IPS-15b (cell line): ENCODE data around the gene THSD1.
A peak's percentile ranks its signal among the peaks of the same experiment; 100 is the strongest.
"Not testable (repeated sequence)": the region's sequence is repeated elsewhere in the genome, so short reads cannot be mapped to it uniquely, and the experiment has no call there.

Experiments
- H3K27me3 ChIP-seq: one replicate; pipeline ENCODE4 v1.6.1; 2013; ENCODE audit warnings: low read length; ENCODE audit not compliant: control insufficient read depth, insufficient read depth
- H3K36me3 ChIP-seq: one replicate; pipeline ENCODE4 v1.6.1; 2013; ENCODE audit warnings: low read length; ENCODE audit not compliant: control insufficient read depth, insufficient read depth
- H3K4me1 ChIP-seq: one replicate; pipeline ENCODE4 v1.6.1; 2013; ENCODE audit warnings: mild to moderate bottlenecking, low read length; ENCODE audit not compliant: control insufficient read depth, insufficient read depth
- H3K4me3 ChIP-seq: one replicate; pipeline ENCODE4 v1.5.1; 2013; ENCODE audit warnings: low read depth, low read length
- H3K9ac ChIP-seq: one replicate; pipeline ENCODE4 v1.6.1; 2013; ENCODE audit warnings: low read depth, mild to moderate bottlenecking, low read length
- H3K9me3 ChIP-seq: one replicate; pipeline ENCODE4 v1.6.1; 2013; ENCODE audit warnings: mild to moderate bottlenecking, low read length; ENCODE audit not compliant: control insufficient read depth, insufficient read depth

THSD1 gene

DNA sequence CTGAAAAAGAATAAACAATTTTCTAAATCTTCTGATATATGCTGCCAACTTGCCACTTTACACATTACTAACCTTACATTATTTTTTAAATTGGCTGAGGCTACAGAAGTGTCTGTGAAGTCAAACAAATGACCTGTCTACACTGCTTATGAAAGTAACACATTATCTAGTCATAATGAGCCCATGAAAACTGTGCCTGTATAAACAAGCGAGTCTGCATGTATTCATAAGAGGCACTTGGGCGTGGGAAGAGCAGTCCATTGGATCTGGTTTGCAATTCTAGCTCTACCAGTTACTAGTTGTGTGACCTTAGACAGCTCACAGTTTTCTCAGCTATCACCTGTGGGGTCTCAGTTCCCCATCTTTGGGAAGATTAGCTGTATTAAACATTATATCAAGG, 41.4 kb upstream of the THSD1 start:
- no peak overlapping the region for H3K4me3 ChIP-seq
- H3K36me3 ChIP-seq = no peaks in the 10 kb centered on the region
- no peaks in the 10 kb centered on the region for H3K27me3 ChIP-seq
- H3K9ac ChIP-seq = no peak overlapping the region
- no peaks in the 10 kb centered on the region for H3K4me1 ChIP-seq
- H3K9me3 ChIP-seq = no peaks in the 10 kb centered on the region

DNA sequence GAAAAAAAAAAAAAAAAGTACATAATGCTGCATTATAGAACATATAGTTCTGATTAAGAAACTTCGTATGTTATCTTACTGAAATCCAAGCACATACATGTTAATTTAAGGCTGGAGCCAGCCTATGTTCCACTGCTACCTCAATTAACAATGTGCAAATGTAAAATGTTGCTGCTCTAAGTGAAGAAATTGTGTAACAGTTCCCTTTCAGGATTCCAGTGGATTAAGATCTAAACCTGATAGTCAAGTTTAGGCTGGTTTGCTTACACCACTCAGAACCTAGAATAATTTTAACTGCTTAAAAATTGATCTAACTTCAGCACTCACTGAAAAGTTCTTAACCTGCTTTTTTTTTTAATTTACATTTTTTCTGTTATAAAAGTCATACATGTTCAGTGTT, 40.3 kb upstream of the THSD1 start:
- Histone ChIP-seq H3K36me3 (no peaks in the 10 kb centered on the region), H3K9ac (no peak overlapping the region), H3K27me3 (no peaks in the 10 kb centered on the region)

DNA sequence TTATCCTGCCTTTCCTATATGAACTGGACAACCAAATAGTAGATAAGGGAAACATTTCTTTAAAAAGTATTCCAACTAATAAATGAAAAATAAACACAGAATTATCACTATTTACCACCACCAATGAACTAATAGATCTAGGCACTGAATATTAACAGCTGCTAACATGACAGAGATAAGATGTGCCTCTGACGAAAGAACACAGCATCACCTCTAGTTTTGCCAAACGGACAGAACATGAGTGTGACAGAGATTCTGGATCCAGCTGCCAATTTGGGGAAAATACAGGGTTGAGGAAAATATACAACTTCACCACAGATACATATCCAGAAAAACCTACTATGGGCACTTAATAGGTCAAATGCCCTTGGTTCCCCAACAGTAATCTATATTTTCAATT, 26.5 kb upstream of the THSD1 start:
- no peaks in the 10 kb centered on the region for H3K27me3 ChIP-seq
- no peak overlapping the region for H3K9ac ChIP-seq
- no peaks in the 10 kb centered on the region for H3K9me3 ChIP-seq
- H3K4me3 ChIP-seq = no peak overlapping the region
- no peaks in the 10 kb centered on the region for H3K4me1 ChIP-seq
- H3K36me3 ChIP-seq = no peaks in the 10 kb centered on the region

More for the DNA sequence above, 40.3 kb upstream of the THSD1 start:
- Histone ChIP-seq H3K9me3 (no peaks in the 10 kb centered on the region), H3K4me3 (no peak overlapping the region), H3K4me1 (no peaks in the 10 kb centered on the region)

GRCh38 chr13:52428295-52428694, 22.3 kb upstream of the THSD1 start:
- no peaks in the 10 kb centered on the region for H3K4me1 ChIP-seq
- peaks cover 5% of the 10 kb centered on the region for H3K36me3 ChIP-seq
- H3K9ac ChIP-seq = no peak overlapping the region
- no peaks in the 10 kb centered on the region for H3K9me3 ChIP-seq
- no peak overlapping the region for H3K4me3 ChIP-seq
- H3K27me3 ChIP-seq = no peaks in the 10 kb centered on the region

- Histone ChIP-seq H3K36me3 (peaks cover 5% of the 10 kb centered on the region), H3K9me3 (no peaks in the 10 kb centered on the region), H3K27me3 (no peaks in the 10 kb centered on the region), H3K4me3 (no peak overlapping the region), H3K9ac (no peak overlapping the region), H3K4me1 (no peaks in the 10 kb centered on the region)
These were observed 15.2 kb upstream of the THSD1 start for GRCh38 chr13:52421216-52421615.

GRCh38 chr13:52419080-52419479, 13.1 kb upstream of the THSD1 start:
- no peak overlapping the region for H3K9ac ChIP-seq
- no peak overlapping the region for H3K4me3 ChIP-seq
- H3K9me3 ChIP-seq = no peaks in the 10 kb centered on the region
- no peaks in the 10 kb centered on the region for H3K36me3 ChIP-seq
- H3K27me3 ChIP-seq = no peaks in the 10 kb centered on the region
- H3K4me1 ChIP-seq = no peaks in the 10 kb centered on the region

DNA sequence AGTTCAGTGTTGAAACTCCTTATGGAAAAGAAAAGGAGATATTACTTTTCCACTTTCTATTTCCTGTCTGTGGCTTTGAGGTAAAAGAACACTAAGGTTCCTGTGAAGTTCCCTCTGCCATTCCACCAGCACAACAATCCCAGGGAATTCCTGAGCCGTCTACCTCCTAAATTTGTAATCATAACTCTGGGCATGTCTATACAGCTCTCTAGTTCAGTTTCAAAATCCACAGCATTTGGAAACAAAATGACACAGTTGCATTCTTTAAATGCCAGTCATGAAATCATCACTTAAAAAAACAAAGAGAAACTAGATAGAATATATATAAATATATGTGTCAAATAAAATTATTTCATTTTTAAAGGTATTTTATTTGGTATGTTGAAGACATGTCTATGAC, 9.0 kb upstream of the THSD1 start:
- Histone ChIP-seq H3K4me3 (no peak overlapping the region), H3K4me1 (no peaks in the 10 kb centered on the region), H3K9me3 (no peaks in the 10 kb centered on the region), H3K36me3 (no peaks in the 10 kb centered on the region), H3K27me3 (no peaks in the 10 kb centered on the region), H3K9ac (no peak overlapping the region)

GRCh38 chr13:52414051-52414450, 8.1 kb upstream of the THSD1 start:
- Histone ChIP-seq H3K9me3 (no peaks in the 10 kb centered on the region), H3K9ac (no peak overlapping the region), H3K27me3 (no peaks in the 10 kb centered on the region), H3K4me3 (no peak overlapping the region), H3K4me1 (no peaks in the 10 kb centered on the region), H3K36me3 (no peaks in the 10 kb centered on the region)

GRCh38 chr13:52412128-52412527, 6.2 kb upstream of the THSD1 start:
- Histone ChIP-seq H3K9me3 (no peaks in the 10 kb centered on the region), H3K27me3 (peaks cover 3% of the 10 kb centered on the region), H3K4me3 (no peak overlapping the region), H3K4me1 (no peaks in the 10 kb centered on the region), H3K9ac (no peak overlapping the region), H3K36me3 (no peaks in the 10 kb centered on the region)

DNA sequence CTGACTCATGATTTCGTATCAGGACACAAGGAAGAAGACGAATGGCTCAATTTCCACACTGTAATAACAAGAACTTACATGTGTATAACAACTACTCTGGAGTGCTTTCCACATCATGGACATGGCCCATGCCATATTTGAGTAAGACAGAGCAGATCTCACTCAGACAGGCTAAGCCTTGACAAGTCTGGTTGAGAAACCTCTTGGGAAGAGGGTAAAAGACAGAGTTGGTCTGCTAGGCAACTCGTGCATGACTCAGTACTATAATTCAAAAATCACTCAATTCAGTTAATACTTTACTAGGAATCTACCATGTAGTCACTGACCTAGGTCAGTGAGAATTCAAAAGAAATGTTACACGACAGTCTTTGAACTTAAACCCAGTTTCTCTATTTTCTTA, 5.7 kb upstream of the THSD1 start:
- Histone ChIP-seq H3K27me3 (peaks cover 8% of the 10 kb centered on the region), H3K4me3 (no peak overlapping the region), H3K4me1 (no peaks in the 10 kb centered on the region), H3K36me3 (no peaks in the 10 kb centered on the region), H3K9me3 (no peaks in the 10 kb centered on the region), H3K9ac (no peak overlapping the region)

- not testable (repeated sequence) for H3K36me3 ChIP-seq, H3K4me1 ChIP-seq, H3K9me3 ChIP-seq, H3K9ac ChIP-seq
- Histone ChIP-seq H3K27me3 (peaks cover 34% of the 10 kb centered on the region), H3K4me3 (peak overlapping the region; percentile 18)
These were observed 2.2 kb upstream of the THSD1 start for GRCh38 chr13:52408071-52408658.

DNA sequence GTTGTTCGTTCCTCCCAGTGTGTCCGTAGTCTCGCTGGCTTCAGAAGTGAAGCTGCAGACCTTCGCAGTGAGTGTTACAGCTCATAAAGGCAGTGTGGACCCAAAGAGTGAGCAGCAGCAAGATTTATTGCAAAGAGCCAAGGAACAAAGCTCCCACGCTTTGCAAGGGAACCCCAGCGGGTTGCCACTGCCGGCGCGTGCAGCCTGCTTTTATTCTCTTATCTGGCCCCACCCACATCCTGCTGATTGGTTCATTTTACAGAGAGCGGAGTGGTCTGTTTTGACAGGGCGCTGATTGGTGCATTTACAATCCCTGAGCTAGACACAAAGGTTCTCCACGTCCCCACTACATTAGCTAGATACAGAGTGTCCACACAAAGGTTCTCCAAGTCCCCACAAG, 1.5 kb upstream of the THSD1 start:
- not testable (repeated sequence) for H3K4me3 ChIP-seq, H3K9ac ChIP-seq, H3K36me3 ChIP-seq, H3K4me1 ChIP-seq, H3K9me3 ChIP-seq
- peaks cover 34% of the 10 kb centered on the region for H3K27me3 ChIP-seq
